Epithelial cell of proximal tubule (primary cell): ENCODE measurements around the gene APOA5. TPM values are rescaled to one million over a fixed set of nuclear protein-coding genes. Genes with fewer than 3 reads are reported as not detected.

Experiments used
- DNase-seq: peaks from one replicate; pipeline ENCODE4 v3.0.0-alpha.2; 2011; ENCODE audit warnings: low read depth
- H3K4me3 ChIP-seq: 2 replicates; pipeline ENCODE4 v1.5.1; 2011; ENCODE audit warnings: low read depth, mild to moderate bottlenecking, low read length
- CTCF ChIP-seq: conservative IDR thresholded peaks from 2 replicates; pipeline ENCODE4 v1.5.1; 2012; ENCODE audit warnings: low read depth, mild to moderate bottlenecking, low read length
- total RNA-seq: library from RNA; depleted of rRNA; stranded (reverse); fragments of >200 nt; gene quantifications from 2 replicates; pipeline ENCODE4 v1.2.3, GENCODE V29; 2015

Gene APOA5
- total RNA-seq, 1 donor from 2014 or later: not detected

GRCh38 chr11:116740741-116741140, 50.9 kb downstream of the APOA5 start:
- no peak overlapping the region for H3K4me3 ChIP-seq
- no peak for DNase-seq
- TF ChIP-seq CTCF: no peak

Other genes starting within 250 kb of the APOA5 start
- gene BUD13, start 18.9 kb downstream of the APOA5 start, total RNA-seq: 27.7 and 33.7 TPM in 2 replicates
- 39.4 and 64.4 TPM in 2 replicates for gene ZPR1, start 3.9 kb downstream of the APOA5 start, total RNA-seq
- gene APOA4, start 31.4 kb upstream of the APOA5 start, total RNA-seq: not detected in 2 replicates
- not detected in 2 replicates for gene APOC3, start 38.0 kb upstream of the APOA5 start, total RNA-seq
- gene APOA1, start 45.7 kb upstream of the APOA5 start, total RNA-seq: not detected in 2 replicates